B cell (primary cell): ENCODE data around the gene ATRNL1. TPM values are rescaled to one million over a fixed set of nuclear protein-coding genes. Genes with fewer than 3 reads are reported as not detected.
"Not testable (repeated sequence)": the region's sequence is repeated elsewhere in the genome, so short reads cannot be mapped to it uniquely, and the experiment has no call there.

Source experiments
- ATAC-seq: fragments of 200-7000 bp; cut with Tn5 transposase; one replicate; pipeline ENCODE4 v1.10.0; 2021; ENCODE audit warnings: low read depth, mild to moderate bottlenecking, moderate number of reproducible peaks, moderate library complexity
- CTCF ChIA-PET: fragments of 350-600 bp; sonication (Branson Sonifier 250); formaldehyde crosslinking; loops from one replicate; lab custom pipeline; 2021; ENCODE audit warnings: antibody characterized with exemption, inconsistent platforms; lab: Charles Lee
- POLR2A ChIA-PET: fragments of 350-600 bp; sonication (Branson Sonifier 250); formaldehyde crosslinking; loops from one replicate; lab custom pipeline; 2021; ENCODE audit warnings: antibody characterized with exemption; lab: Charles Lee
- DNase-seq: peaks from one replicate; pipeline ENCODE4 v3.0.0; 2013
- H2AFZ ChIP-seq: 2 replicates; pipeline ENCODE4 v1.6.1; 2012; ENCODE audit warnings: mild to moderate bottlenecking, low read depth, low read length; ENCODE audit not compliant: insufficient read depth, poor library complexity, severe bottlenecking
- H3K27ac ChIP-seq, 2 donors: 1 replicate in 1 of 2; 2 replicates in 1 of 2; pipeline ENCODE4 v1.5.1; 2012 to 2013; ENCODE audit warnings: low read length in 2 of 2, mild to moderate bottlenecking in 2 of 2, moderate library complexity in 1 of 2
- H3K27me3 ChIP-seq, 4 experiments: fragments of 200-600 bp in 1 of 4; sonication (generic) in 1 of 4; replicated peaks in 1 of 4; 1 replicate in 2 of 4; 2 replicates in 2 of 4; pipeline versions ENCODE4 v1.6.1 to v1.7.0; 2013 to 2016; ENCODE audit warnings: low read length in 3 of 4, mild to moderate bottlenecking in 2 of 4, mixed read lengths in 1 of 4, moderate library complexity in 1 of 4; ENCODE audit not compliant: insufficient read depth in 4 of 4, control insufficient read depth in 3 of 4; ENCODE audit errors: control extremely low read depth in 1 of 4
- H3K36me3 ChIP-seq, 2 experiments: replicated peaks in 1 of 2; 1 replicate in 1 of 2; 2 replicates in 1 of 2; pipeline versions ENCODE4 v1.6.1 to v1.7.1; 2013; ENCODE audit warnings: low read length in 1 of 2; ENCODE audit not compliant: insufficient read depth in 2 of 2, control insufficient read depth in 1 of 2; ENCODE audit errors: control extremely low read depth in 1 of 2, extremely low read depth in 1 of 2
- H3K4me1 ChIP-seq, 2 donors: fragments of 200-600 bp in 1 of 2; sonication (generic) in 1 of 2; 1 replicate in 1 of 2; 2 replicates in 1 of 2; pipeline versions ENCODE4 v1.5.1 to v1.6.1; 2013 to 2017; ENCODE audit warnings: low read length in 2 of 2; ENCODE audit not compliant: control insufficient read depth in 2 of 2, insufficient read depth in 2 of 2
- H3K4me2 ChIP-seq: replicated peaks from 2 replicates; pipeline ENCODE3; 2012; ENCODE audit warnings: mild to moderate bottlenecking, low read depth, low read length; ENCODE audit not compliant: poor library complexity, severe bottlenecking
- H3K4me3 ChIP-seq, 5 experiments: fragments of 200-600 bp in 1 of 5; sonication (generic) in 1 of 5; 1 replicate in 3 of 5; 2 replicates in 2 of 5; pipeline versions ENCODE4 v1.5.1 to v1.7.0; 2011 to 2016; ENCODE audit warnings: low read length in 4 of 5, mild to moderate bottlenecking in 4 of 5, low read depth in 2 of 5, control low read depth in 1 of 5, moderate library complexity in 1 of 5; ENCODE audit not compliant: insufficient read depth in 1 of 5; ENCODE audit errors: control extremely low read depth in 1 of 5, extremely low read depth in 1 of 5
- H3K79me2 ChIP-seq: fragments of 200-600 bp; sonication (generic); one replicate; pipeline ENCODE4 v1.6.0; 2016; ENCODE audit warnings: low read length; ENCODE audit not compliant: control insufficient read depth, insufficient read depth
- H3K9ac ChIP-seq: fragments of 200-600 bp; sonication (generic); 2 replicates; pipeline ENCODE4 v1.6.1; 2017; ENCODE audit warnings: mild to moderate bottlenecking, low read length, moderate library complexity
- H3K9me3 ChIP-seq, 3 donors: one replicate each; pipeline versions ENCODE4 v1.6.1 to v1.7.1; 2013; ENCODE audit warnings: low read length in 2 of 3; ENCODE audit not compliant: control insufficient read depth in 2 of 3, insufficient read depth in 1 of 3; ENCODE audit errors: control extremely low read depth in 1 of 3
- H4K20me1 ChIP-seq: 2 replicates; pipeline ENCODE4 v1.6.0; 2012; ENCODE audit warnings: mild to moderate bottlenecking, low read length; ENCODE audit not compliant: insufficient read depth, control insufficient read depth, poor library complexity, severe bottlenecking
- H3K27ac Mint-ChIP-seq: one replicate; pipeline ENCODE4 v1.8.0; 2021; ENCODE audit warnings: mixed read lengths
- H3K27me3 Mint-ChIP-seq: one replicate; pipeline ENCODE4 v1.8.0; 2021; ENCODE audit warnings: mixed read lengths
- H3K4me1 Mint-ChIP-seq: one replicate; pipeline ENCODE4 v1.8.0; 2021; ENCODE audit warnings: mixed read lengths
- H3K4me3 Mint-ChIP-seq: one replicate; pipeline ENCODE4 v1.8.0; 2021; ENCODE audit warnings: mixed read lengths
- H3K9me3 Mint-ChIP-seq: one replicate; pipeline ENCODE4 v1.8.0; 2022; ENCODE audit warnings: mixed read lengths; ENCODE audit not compliant: insufficient read depth
- EZH2 ChIP-seq: IDR thresholded peaks from 2 replicates; pipeline ENCODE4 v1.6.1; 2012; ENCODE audit warnings: borderline replicate concordance, low read depth, mild to moderate bottlenecking, moderate library complexity, low read length; ENCODE audit not compliant: insufficient read depth, poor library complexity, severe bottlenecking
- WGBS: methylation state at CpG from one replicate; pipeline ENCODE4 v1.1.5; 2013; ENCODE audit warnings: missing lambda C conversion rate; ENCODE audit not compliant: insufficient coverage; 5-methylcytosine and 5-hydroxymethylcytosine counted together
- intact Hi-C: fragments of 100-400 bp; cut with micrococcal nuclease; formaldehyde crosslinking; loops from one replicate; pipeline ENCODE4 v1.10.0; 2022
- polyA plus RNA-seq: library from polyadenylated mRNA; depleted of rRNA; stranded (reverse); fragments of >200 nt; gene quantifications from 2 replicates; pipeline ENCODE4 v1.2.3, GENCODE V29; 2012
- total RNA-seq, 2 donors: library from RNA; stranded (reverse); fragments of 120-200 nt in 1 of 2; gene quantifications; 1 replicate in 1 of 2; 2 replicates in 1 of 2; pipeline versions ENCODE4 v1.2.3 to v1.2.4, GENCODE V29; 2013 to 2022
- TF ChIP-seq, protein P1 (sequence below): fragments of 200-600 bp; IDR thresholded peaks from one replicate; pipeline ENCODE4 v1.8.0; 2022; ENCODE audit warnings: antibody characterized with exemption, mild to moderate bottlenecking

ATRNL1 gene
- total and polyA plus RNA-seq, 2 donors (not counting 1 experiment from before 2014, with no cell fraction given), result 0.24 to 2.2 TPM

DNA sequence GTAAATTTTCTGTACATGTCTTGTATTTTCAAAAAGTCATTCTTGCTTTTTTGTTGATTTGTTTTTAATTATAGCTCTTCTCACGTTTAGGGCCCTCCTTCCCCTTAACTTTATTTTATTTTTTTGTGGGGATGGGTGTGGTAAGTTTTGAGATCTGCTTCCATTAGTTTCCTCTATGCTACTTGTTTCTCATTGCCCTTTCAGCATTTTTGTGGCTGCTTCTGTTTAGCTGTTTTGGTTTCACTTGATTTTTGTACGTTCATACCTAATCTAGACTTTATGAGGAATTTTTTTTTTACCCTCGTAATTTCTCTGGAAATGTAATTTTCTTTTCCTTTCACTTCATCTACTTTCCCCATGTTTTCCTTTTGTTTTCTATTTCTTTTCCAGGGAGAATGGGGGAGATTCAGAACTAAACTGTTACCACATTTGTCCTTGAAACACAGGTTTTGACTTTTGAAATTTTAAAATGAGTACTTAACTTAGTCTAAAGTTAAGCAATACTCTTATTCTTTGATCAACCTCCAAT lies 80.8 kb downstream of the ATRNL1 start:
- TF ChIP-seq, protein P1, sequence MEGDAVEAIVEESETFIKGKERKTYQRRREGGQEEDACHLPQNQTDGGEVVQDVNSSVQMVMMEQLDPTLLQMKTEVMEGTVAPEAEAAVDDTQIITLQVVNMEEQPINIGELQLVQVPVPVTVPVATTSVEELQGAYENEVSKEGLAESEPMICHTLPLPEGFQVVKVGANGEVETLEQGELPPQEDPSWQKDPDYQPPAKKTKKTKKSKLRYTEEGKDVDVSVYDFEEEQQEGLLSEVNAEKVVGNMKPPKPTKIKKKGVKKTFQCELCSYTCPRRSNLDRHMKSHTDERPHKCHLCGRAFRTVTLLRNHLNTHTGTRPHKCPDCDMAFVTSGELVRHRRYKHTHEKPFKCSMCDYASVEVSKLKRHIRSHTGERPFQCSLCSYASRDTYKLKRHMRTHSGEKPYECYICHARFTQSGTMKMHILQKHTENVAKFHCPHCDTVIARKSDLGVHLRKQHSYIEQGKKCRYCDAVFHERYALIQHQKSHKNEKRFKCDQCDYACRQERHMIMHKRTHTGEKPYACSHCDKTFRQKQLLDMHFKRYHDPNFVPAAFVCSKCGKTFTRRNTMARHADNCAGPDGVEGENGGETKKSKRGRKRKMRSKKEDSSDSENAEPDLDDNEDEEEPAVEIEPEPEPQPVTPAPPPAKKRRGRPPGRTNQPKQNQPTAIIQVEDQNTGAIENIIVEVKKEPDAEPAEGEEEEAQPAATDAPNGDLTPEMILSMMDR, result no peak
- TF ChIP-seq EZH2, result no peak
- H3K9ac ChIP-seq, result no peak overlapping the region
- no peaks in the 10 kb centered on the region for H3K27me3 ChIP-seq
- Mint-ChIP-seq H3K27ac (no peak overlapping the region), H3K9me3 (no peaks in the 10 kb centered on the region), H3K4me1 (no peaks in the 10 kb centered on the region), H3K4me3 (no peak overlapping the region), H3K27me3 (peaks cover 4% of the 10 kb centered on the region)
- intact Hi-C loops, result loop anchor here (5.0 kb wide), 1 partner anchor 1318 kb away; no protein-coding TSS in a partner anchor
- ChIA-PET POLR2A (no interaction called here), CTCF (no interaction called here)
- no peaks in the 10 kb centered on the region for H3K36me3 ChIP-seq
- ATAC-seq, result no peak
- H3K4me1 ChIP-seq, result no peaks in the 10 kb centered on the region
- H3K27ac ChIP-seq, result no peak overlapping the region
- H3K4me3 ChIP-seq, result no peak overlapping the region
- no peak overlapping the region for H2AFZ ChIP-seq
- WGBS, result no CpG with 5 or more reads among the region's 3 CpGs
- H4K20me1 ChIP-seq, result no peaks in the 10 kb centered on the region
- no peak for DNase-seq
- H3K9me3 ChIP-seq, result no peaks in the 10 kb centered on the region
- no peaks in the 10 kb centered on the region for H3K79me2 ChIP-seq
- no peak overlapping the region for H3K4me2 ChIP-seq

DNA sequence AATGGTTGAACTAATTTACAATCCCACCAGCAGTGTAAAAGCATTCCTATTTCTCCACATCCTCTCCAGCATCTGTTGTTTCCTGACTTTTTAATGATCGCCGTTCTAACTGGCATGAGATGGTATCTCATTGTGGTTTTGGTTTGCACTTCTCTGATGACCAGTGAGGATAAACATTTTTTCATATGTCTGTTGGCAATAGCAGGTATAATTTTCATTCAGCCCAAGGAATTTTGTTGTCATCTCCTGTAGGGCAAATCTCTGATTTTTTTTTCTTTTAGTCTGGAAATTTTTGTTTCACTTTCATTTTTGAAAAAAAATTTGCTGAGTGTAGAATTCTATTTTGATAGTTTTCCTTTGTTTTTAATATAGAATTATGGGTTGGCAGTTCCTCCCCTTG lies 114.1 kb downstream of the ATRNL1 start:
- H3K4me1 Mint-ChIP-seq, H2AFZ ChIP-seq, H3K36me3 ChIP-seq, H3K27me3 Mint-ChIP-seq, H3K4me1 ChIP-seq, DNase-seq, H3K27ac Mint-ChIP-seq, H3K79me2 ChIP-seq, H4K20me1 ChIP-seq, ATAC-seq, H3K9me3 Mint-ChIP-seq, H3K27me3 ChIP-seq, CTCF ChIA-PET, intact Hi-C loops, H3K27ac ChIP-seq, H3K9ac ChIP-seq, POLR2A ChIA-PET, H3K9me3 ChIP-seq: not testable (repeated sequence)
- WGBS, result no CpG with 5 or more reads among the region's 2 CpGs
- H3K4me3 Mint-ChIP-seq, result peak overlapping the region; percentile 14
- Histone ChIP-seq H3K4me3 (peak overlapping the region in 1 of 5 experiments; percentile 10), H3K4me2 (peak overlapping the region; percentile 11)
